DLD1 (cell line): ENCODE measurements around the gene RASL12.

Experiments
- in situ Hi-C: cut with HindIII; loops from 2 replicates; pipeline ENCODE4 v1.10.0; 2017; ENCODE audit warnings: low sequenced_read_pairs

The RASL12 gene

DNA sequence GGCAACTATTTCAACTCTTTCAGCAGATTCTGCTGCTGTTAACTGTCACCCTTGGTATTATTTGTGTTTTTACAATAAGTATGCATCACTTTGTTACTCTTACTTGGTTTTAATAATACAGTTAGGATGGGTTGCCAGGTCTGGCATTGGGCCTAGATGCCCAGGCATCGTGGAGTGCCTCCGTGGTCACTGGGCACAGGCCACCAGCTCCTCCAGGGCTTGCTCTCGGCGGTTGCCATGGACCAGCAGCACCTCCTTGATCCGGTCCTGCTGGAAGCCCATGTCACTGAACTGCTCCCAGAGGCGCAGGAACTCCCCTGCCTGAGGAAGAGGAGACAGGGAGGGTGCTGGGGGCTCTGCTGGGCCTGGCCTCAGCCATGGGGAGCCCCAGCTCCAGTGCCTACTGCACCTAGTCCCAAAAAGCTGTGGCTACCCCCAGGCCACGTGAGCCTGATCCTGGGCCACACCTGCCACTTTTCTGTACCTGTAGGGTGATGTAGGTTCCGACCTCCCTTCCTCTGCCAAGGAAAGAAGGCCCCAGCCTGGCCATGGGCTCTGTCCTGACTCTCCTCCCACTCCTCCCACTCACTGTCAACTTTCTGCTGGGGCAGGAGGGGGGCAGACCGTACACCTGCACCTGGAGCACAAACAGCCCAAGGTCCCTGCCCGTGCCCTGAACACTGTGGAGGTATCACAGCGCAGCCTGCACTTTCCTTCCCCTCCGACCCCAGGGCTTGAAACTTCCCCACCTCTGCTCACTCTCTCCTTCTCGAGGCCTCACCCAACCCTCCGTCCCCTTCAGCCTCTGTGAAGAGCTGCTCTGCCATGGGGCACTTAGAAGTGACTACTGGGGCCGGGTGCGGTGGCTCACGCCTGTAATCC lies 25.4 kb upstream of the RASL12 start:
- in situ Hi-C loops, result no loop called here

DNA sequence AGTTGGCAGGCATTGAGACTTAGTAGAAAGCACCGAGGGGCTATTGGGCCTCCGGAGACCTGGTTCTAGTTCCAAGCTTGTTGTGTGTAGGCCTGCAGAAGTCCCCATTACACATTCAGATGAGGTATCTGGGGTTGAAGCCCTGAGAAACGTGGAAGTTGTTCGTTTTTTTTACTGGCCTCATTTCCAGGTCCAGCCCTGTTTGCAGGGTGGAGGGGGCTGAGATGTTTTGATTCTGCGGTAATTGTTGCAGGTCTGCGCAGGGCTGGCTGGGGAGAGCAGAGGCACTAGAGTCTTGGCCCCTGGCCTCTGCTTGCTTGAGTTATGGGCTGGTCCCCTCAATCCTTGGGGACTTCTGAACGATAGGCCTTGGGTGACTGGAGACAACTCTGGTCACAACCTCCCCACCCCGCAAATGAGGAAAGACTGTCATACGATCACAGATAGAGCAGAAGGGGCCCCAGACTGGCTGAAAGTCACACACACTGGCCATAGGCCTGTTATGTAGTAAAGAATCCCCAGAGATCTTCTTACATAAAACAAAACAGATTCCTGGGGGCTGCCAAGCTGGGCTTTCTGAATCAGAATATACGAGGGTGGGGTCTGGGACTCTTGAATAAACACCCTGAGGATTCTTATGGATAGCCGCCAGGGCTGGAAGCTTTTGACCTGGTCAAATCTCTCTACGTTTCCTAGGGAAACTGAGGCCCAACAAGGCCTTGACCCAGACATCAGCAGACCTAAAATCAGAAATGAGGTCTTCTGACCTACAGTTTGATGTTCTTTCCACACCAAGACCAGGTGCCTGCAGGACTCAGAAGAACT lies 24.4 kb upstream of the RASL12 start:
- in situ Hi-C loops, result no loop called here

DNA sequence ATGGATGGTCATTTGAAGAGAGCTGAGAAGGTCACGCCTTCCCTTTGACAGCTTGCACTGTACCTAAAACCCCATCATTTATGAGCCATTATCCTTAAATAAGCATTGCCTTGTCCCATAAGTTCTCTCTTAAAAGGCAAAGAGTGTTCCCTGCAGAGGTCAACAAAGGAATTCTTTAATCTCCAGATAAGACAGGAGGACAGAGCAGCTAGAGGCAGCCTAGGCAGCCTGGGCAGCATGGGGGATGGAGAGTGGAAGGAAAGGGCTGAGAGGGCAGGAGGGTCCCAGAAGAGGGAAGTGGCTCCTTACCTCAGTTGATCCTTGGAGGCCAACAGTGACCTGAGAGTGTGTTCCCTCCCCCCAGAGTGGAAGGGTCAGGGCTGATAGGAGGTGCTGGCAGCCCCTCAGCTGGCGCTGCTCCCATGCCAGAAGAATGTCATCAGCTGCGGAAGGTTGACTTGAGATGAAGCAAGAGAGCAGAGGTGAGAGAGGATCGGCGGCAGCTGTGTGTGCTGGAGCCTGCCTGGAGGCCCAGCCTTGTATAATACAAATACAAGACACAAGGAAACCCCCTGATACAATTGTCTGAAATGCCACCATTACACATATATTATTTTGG lies 21.5 kb upstream of the RASL12 start:
- in situ Hi-C loops, result no loop called here

DNA sequence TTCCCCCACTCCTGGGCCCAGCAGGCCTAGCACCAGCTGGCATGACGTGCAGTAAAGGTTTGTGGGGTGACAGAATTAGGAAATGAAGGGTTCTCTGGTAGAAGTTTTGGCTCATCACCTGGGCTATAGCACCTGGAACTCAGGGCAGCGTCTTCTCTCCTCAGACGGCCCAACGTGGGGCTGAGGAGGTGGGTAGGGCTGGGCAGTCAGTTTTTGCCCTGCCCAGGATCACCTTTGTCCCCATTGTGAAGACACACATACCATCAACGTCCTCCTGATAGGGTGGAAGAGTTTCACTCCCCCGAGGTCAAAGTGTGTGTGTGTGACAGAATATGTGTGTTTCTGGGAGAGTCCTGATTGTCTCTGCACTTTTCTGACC lies 20.8 kb upstream of the RASL12 start:
- in situ Hi-C loops, result no loop called here

DNA sequence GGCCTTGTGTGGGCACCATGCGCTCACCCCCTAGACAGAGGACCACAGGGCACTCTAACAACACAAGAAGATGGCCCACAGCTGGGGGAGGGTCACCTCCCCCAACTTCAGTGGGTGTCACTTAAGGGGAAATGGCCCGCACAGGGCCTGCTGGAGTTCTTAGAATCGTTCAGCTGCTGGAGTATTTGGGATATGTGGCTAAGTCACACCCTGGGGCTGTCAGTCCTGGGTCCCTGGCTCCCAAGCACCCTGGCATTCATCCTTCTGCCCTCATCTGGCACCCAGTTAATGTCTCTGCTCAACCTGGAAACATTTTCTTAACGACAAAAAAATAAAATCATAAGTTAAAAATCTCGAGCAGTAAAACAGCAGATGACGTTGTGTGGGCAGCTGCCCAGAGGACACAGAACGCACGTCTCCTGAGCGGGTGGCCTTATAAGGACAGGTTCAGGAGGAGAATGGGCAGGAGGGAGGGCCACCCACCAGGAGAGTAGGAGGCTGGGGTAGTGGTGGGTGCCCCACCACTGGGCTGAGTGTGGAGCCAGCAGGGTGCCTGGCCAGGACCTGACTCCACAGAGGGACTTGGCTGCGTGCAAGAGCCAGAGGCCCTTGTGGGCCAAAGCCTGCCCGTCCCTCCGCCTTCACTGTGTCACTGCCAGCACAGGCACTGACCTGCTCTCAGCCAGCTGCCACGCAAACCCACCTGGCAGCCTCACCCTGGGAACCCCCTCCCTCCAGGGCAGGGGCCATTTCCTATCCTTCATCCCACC lies 20.3 kb upstream of the RASL12 start:
- in situ Hi-C loops, result no loop called here

DNA sequence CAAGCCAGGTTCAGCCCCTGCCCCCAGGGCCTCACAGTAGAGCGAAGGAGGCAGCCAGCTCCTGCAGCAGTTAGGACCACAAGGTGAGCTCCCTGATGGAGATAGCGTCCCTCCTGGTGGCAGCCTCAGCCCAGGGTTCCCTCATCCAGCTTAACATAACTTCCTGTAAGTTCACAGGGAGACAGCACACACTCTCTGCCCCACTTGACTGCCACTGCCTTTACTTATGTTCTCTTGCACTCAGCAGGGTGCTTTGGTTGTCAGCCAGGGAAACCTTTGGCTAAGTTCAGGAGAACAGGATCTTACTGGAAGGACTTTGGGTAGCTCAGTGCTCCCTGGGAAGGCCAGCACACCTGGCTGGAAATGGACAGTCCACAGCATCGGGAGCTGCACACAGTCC lies 19.6 kb upstream of the RASL12 start:
- in situ Hi-C loops, result no loop called here

DNA sequence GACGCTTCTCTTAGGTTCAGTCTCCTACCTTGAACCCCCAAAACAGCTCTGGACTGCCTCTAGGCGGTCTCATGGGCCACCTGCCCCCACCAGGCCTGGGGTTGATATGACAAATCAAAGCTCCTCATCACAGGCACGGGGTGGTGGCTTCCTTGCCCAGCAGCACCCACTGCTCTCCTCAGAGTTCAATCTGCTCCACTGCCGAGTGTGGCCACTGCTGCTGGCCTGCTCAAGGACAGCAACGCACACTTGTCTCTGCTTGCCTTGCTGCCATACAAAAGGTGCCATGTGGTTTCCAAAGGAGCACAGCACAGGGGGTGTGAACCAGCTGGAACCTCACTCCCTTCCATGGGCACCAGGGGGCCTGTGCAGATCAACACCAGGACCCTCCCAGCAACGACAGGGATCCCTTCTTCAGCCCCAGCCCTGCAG lies 18.9 kb upstream of the RASL12 start:
- in situ Hi-C loops, result no loop called here

DNA sequence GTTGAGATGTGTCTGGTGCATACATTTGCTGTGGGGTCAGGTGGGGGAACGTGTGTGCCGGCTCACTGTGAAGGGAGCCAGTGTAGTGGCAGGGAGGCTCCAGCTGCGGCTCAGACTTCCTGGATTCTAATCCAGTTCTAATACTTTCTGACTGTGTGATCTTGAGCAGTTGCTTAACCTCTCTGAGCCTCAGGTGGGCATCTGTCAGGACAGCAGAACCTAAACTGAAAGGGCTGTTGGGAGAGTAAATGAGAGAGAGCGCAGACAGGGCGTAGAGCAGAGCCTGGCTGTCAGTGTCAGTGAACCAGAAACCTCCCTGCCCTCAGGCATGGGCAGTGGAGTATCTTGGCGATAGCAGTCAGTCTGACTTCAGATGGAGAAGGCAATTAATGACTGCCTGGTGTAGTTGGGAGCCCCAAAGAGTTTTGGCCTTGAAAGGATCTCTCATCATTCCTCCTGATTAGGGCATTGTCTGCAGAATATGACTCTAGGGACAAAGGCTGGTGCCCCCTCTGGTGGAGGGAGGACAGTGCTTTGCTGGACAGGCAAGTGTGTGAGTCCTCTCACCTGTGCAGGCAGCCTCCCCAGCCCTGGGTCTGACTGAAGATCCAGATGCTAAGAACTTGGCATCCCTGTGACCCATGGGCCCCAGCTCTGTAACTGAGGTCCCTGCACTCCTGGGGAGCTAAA lies 18.3 kb upstream of the RASL12 start:
- in situ Hi-C loops, result no loop called here

DNA sequence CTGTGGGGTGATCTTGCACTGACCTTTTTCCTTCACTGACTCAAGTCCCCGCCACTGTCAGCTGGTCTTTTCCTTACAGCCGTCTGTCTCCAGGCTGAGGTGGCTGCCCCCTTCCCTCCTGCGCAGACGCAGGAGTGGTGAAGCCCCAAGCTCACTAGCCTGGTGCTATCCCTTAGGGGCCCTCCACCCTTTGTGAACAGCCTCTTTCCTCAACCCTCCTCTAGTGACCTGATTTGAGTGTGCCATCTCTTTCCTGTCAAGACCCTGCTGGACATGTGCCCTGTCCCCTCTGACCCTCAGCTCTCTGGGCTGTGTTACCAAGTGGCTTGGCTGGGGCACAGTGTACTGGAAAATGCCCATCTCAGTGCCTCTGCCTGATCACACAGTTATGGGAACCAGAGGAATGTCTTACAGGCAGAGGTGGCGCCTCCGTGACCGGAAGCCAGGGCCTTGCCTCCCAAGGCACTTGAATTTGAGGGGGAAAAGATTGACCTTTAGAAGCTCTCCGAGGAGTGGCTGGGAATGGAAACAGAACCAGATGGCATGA lies 17.5 kb upstream of the RASL12 start:
- in situ Hi-C loops, result no loop called here

DNA sequence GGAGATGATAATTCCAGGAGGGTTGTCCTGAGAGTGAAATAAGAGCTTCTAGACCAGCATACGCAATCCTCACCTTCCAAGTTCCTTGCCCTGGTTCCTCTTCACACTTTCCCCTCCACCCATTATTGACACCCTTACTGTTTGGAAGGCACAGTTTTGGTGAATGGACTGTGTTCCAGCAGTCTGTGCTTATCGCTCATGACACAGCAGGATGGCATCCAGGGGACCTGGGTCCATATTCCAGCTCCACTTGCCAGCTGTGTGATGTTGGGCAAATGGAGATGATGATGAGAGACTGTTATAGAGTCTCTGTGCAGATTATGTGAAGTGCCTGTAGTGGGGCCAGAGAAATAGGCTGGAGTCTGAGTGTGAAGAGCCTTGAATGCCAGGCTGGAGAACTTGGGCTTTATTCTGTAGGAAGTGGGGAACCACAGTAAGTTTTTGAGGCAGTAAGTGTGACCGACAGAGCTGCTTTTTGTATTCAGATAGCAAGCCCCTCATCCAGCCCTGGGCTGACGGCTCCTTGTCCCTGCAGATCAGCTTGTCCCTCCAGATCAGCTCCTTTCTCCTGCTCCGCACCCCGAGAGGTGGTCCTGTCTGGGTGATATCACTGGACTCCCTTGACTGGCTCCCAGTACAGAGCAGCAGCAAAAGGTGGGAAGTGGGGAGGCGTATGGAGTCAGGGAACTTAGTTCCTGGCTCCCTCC lies 16.9 kb upstream of the RASL12 start:
- in situ Hi-C loops, result no loop called here

DNA sequence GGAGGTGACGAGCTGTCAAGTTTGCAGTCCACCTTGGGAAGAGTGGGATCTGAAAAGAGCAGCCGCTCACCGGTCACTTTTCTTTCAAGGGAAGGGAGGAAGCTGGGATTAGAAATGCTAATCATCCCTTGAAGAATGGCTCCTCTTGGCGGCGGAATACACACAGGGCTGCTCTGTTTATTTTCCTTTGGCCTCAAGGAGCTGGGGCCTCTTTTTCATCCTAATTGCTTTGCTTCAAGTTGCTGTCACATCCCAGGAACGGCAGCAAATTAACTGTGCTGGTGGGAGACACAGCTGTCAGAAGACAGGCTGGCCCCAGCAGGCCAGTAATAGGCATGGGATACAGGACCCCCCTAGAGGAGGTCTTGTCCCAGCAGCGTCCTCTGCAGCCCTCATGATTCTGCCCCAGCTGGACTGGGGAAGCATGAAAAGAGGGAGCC lies 15.5 kb upstream of the RASL12 start:
- in situ Hi-C loops, result no loop called here

DNA sequence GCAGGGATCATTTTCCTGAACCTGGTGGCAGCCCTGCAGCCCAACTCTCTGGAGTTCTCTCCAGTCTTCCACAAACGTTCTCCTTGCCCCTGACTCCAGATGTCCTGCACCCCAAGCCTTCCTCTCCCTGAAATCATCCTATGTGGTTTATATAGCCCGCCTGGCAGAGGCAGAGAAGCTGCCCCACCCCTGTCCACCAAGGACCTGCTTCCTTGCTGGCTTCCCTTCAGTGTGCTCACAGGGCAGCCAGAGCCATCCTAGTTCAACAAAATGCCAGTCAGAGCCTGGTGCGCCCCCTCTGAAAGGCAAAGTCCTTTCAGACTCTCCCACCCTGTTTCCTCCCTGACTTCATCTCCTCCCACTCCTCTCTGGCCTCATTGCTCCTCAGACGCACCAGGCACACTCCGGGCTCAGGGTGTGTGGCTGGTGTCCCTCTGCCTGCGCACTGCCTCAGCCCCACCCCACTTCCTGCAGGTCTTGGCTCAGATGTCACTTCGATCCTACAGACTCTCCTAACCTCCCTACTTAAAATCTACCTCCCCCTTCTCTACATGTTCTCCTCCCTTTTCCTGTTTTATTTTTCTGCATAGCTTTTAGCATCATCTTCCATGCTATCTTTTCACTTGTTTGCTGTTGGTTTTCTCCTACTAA lies 14.6 kb upstream of the RASL12 start:
- in situ Hi-C loops, result no loop called here

DNA sequence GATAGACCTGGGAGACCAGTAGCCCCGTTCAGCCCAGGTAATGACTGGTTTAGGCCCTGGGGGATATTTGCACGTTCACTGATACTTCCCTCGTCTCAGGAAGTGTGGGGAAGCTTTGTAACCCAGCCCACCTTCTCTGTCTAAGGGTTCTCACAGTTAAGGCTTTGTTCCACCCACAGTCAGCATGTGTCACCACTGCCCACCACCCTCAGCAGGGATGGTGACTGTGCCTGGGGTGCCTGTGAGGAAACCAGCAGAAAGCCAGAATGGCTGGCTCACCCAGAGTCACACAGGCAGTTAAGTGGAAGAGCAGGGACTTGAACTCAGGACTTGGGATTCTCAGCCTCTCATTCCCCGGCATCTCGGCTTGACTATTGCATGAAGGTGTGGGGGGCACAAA lies 14.0 kb upstream of the RASL12 start:
- in situ Hi-C loops, result no loop called here

DNA sequence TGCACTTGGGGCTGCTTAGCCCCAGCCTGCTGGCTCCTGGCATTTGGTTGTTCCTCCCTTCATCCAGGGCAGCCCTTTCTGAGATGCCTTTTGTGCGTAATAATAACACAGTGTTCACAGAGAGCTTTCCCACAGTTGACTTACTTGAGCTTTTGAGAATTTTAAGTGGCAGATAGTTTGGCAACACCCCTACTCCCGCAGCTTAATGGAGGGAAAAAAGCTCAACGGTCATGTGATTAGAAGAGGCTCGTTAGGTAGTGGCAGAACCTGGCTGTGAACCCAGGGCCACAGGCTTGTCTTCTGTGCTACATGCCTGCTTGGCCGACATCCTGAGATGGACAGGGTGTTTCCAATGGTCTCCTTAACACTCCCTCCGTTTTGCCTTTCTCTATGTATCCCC lies 13.5 kb upstream of the RASL12 start:
- in situ Hi-C loops, result no loop called here

DNA sequence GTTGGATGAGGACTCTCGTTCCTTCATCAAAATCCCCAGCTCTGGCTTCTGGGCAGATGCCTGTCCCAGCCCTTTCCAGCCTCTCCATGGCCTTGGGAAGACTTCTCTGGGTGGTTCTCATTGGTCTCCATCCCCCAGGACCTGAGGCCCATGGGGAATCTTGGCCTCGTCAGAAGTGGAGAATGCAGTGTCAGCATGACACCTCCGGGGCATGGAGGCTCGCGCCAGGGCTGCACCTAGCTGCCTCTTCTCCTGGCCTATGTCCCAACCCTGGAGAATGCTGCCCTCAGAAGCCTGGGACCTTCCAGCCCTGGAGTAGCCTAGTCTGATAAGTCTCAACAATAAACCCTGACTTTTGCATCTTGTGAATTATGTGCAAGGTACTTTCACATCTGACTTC lies 11.8 kb upstream of the RASL12 start:
- in situ Hi-C loops, result loop anchor here (5.0 kb wide), 1 partner anchor 37 kb away; no protein-coding TSS in a partner anchor

DNA sequence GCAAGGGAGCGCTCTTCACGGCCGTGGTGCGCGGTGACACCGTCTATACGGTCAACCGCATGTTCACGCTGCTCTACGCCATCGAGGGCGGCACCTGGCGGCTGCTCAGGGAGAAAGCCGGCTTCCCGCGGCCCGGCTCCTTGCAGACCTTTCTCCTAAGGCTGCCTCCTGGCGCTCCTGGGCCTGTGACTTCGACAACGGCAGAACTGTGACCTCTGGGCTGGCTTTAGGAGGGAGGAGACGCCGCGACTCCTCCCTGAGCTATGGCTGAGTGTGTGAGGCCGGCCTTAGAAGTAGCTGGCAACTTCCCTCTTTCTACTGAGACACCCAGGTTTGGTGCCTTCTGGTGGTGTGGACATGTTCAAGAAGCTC lies 10.2 kb upstream of the RASL12 start:
- in situ Hi-C loops, result loop anchor here (5.0 kb wide), 1 partner anchor 36 kb away; no protein-coding TSS in a partner anchor

DNA sequence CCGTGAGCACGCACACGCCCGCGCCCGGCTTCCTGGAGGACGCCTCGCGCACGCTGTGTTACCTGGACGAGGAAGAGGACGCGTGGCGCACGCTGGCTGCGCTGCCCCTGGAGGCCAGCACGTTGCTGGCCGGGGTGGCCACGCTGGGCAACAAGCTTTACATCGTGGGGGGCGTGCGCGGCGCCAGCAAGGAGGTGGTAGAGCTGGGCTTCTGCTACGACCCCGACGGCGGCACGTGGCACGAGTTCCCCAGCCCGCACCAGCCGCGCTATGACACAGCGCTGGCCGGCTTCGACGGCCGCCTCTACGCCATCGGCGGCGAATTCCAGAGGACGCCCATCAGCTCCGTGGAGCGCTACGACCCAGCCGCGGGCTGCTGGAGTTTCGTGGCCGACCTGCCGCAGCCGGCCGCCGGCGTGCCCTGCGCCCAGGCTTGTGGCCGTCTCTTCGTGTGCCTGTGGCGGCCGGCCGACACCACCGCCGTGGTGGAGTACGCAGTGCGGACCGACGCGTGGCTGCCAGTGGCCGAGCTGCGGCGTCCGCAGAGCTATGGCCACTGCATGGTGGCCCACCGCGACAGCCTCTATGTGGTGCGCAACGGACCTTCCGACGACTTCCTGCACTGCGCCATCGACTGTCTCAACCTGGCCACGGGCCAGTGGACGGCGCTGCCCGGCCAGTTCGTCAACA lies 9.6 kb upstream of the RASL12 start:
- in situ Hi-C loops, result loop anchor here (5.0 kb wide), 1 partner anchor 35 kb away; no protein-coding TSS in a partner anchor
